Neural progenitor cell (in vitro differentiated cells): Measurements from ENCODE around the gene NT5DC3.

Source experiments
- CTCF ChIP-seq: fragments of 200-600 bp; sonication (generic); IDR thresholded peaks from 2 replicates; pipeline ENCODE4 v1.5.1; 2017; ENCODE audit warnings: antibody characterized with exemption, mild to moderate bottlenecking
- EZH2 ChIP-seq: fragments of 200-600 bp; sonication (generic); IDR thresholded peaks from 2 replicates; pipeline ENCODE4 v1.6.1; 2017; ENCODE audit warnings: antibody characterized with exemption, mild to moderate bottlenecking, moderate library complexity
- EZH2phosphoT487 ChIP-seq: fragments of 200-600 bp; sonication (generic); IDR thresholded peaks from 2 replicates; pipeline ENCODE4 v1.6.1; 2017; ENCODE audit warnings: antibody characterized with exemption

GRCh38 chr12:103836345-103836744, 4.7 kb downstream of the NT5DC3 start:
- TF ChIP-seq CTCF = no peak
- no peak for TF ChIP-seq EZH2phosphoT487
- TF ChIP-seq EZH2 = no peak
